ENCODE results near the gene ABHD2.
A peak's percentile ranks its signal among the peaks of the same experiment; 100 is the strongest.
"Not testable (repeated sequence)": the region's sequence is repeated elsewhere in the genome, so short reads cannot be mapped to it uniquely, and the experiment has no call there.

The ABHD2 gene

GRCh38 chr15:89101302-89102193 is 13.3 kb downstream of the ABHD2 start:
- no peak for DNase-seq

DNA sequence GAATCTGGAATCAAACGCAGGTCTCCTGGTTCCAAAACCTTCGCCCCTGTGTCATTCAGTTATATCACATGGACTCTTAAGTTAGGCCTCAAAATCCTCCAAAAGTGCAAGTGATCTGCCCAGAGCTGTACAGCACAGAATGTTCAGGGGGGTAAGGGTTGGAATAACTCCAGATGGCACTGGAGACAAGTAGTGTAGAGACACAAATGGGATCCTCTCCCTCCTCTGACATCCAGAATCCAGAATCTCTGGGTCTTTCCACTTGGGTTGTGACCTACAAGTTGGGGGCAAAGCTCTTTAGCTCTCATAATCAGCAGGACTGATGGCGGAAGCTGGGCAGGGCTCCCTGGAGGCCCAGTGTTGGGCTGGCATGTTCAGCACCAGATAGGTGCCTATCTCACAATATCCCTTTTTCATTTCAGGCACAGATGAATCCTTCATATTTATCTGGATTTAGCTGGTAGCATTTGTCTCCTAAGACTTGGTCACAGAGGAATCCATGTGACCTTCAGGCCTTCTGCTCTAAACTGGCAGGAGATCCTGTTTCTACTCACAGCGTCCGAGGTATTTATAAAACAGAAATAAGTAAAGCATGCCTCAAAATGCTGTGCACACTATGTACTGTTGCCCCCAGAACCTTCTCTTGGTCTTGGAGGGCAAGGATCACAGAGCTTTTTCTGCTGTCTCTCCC is 15.4 kb downstream of the ABHD2 start:
- no peak for DNase-seq

- DNase-seq, result no peak
Observed at GRCh38 chr15:89104172-89104564, 15.9 kb downstream of the ABHD2 start.

GRCh38 chr15:89105147-89105546 is 16.9 kb downstream of the ABHD2 start:
- DNase-seq, result no peak

DNA sequence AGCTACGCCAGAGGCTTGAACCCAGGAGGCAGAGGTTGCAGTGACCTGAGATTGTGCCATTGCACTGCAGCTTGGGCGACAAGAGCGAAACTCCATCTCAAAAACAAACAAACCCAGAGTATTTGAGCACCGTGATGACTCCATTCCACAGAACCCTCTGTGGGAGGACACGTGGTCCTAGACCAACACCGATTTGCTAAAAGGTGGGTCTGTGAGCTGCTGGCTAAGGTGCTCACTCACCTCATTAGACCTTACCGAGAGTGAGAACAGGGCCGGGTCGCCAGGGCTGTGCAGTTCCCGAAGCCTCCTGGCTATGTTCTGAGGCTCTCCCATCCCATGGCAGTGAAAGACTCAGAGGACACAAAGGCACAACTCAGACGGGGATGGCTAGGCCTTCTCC is 17.9 kb downstream of the ABHD2 start:
- DNase-seq, result no peak

GRCh38 chr15:89107984-89108383 is 19.7 kb downstream of the ABHD2 start:
- DNase-seq, result no peak

DNA sequence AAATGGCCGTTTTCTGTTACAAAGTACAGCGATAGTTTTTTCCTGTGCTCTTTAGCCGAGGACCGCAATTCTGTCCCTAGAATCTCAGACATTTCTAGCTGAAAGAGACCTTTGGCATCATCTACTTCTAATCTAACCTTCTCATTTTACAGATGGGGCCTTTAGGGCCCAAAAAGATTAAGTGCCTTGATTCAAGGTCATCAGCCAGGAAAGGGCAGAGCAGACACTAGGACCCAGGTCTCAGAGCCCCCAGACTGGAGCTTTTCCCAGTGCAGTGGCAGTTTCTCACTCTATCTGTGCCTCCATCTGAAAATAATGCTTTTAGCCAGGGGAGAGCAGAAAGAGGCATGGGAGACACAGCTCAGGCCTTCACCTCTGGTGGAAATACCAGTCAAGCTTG is 20.6 kb downstream of the ABHD2 start:
- DNase-seq, result no peak

GRCh38 chr15:89109238-89109637 is 21.0 kb downstream of the ABHD2 start:
- DNase-seq, result no peak

GRCh38 chr15:89110060-89110459 is 21.8 kb downstream of the ABHD2 start:
- DNase-seq, result no peak

- no peak for DNase-seq
Observed at GRCh38 chr15:89111352-89111751, 23.1 kb downstream of the ABHD2 start.

DNA sequence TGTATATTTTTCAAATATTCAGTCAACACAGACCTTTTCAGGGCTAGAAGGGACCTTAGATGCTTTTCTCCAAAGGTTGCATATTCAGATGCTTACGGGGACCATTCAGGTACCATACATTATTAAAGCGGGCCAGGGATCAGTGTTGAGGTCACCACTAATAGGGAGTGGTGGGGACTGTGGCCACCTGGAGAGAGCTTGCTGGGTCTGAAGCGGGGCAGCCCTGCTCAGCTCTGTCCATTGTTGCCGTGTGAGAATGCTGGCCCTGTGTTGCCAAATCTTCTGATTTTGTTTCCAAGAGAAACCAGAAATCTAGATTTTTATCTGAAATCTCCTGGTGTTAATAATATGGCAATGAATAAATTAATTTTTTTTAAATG is 23.7 kb downstream of the ABHD2 start:
- DNase-seq, result no peak

DNA sequence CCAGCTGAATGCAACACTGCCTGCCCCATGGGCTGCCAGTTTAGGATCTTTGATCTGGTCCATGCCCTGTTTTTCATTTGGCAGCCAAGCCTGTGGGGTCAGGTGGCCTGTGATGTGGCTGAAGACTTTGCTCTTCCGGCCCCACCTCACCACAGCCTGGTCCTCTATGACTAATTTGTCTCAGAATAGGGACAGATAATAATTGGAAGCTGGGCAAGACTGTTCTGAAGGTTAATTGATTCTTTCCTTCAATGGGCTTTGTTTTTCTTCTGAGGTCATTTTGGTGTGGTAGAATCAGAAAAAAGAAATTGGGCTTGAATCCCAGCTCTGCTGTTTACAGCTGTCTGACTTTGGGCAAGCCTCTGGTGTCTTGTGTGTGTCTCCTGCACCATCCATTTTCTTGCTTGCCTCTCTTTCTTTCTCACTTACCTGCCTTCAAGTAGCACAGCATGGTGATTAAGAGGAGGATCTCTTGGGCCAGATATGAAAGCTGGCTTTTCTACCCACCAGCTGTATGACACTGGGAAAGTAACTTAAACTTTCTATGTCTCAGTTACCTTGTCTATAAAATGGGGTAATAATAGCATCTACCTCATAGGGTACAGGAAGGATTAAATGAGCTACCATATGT is 24.2 kb downstream of the ABHD2 start:
- peak in 1 of 2 donors; percentile 38 for DNase-seq

DNA sequence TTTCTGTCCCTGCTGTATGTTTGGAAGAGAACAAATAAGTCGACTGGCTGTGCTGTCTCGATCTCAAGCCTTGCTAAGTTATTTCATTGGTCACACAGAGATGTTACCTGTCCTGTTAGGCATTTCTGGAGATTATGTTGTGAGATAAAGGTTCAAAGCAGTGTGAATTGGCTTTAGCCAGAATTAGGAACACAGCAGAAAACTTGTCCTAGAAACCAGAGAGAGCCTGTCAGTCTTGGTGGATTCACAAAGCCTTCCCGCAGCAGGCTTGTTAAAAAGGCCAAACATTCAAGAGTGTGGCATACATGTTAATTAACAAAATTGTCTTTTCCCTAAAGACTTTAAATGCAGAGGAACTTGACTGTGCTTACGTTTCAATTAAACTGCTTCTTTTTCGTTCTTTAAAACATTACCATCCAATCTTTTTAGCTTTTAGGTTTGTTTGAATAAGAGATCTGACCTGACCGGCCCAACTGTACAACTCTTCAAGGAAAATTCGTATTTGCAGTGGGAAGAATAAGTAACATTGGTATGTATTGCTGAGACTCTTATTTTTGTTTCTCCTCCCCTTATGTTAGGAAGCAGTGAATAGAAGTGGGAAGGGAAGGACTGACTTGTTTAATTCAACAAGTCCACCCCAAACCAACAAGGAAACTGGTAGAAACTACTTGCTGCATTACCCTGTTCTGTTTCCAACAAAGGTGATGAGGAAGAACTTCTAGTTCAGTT is 25.2 kb downstream of the ABHD2 start:
- DNase-seq, result no peak

DNA sequence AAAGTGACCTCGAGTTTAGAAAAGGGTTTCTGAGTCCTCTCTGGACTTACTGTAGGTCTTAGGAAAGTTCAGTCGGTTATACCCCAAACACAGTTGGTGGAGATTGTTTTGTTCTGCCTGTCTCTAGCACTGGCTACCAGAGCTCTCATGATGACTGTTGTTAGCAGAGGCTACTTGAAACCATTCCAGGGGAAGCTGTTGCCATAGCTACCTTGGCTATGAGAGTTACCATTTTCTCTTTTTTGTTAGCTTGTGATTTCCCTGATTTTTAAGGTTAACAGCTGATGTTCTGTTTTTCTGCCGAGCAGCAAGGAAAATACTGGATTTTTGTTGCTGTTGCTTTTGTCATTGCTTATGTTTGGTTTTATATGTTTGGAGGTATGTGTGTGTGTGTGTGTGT is 26.7 kb downstream of the ABHD2 start:
- peak in 1 of 2 donors; percentile 46 for DNase-seq

DNA sequence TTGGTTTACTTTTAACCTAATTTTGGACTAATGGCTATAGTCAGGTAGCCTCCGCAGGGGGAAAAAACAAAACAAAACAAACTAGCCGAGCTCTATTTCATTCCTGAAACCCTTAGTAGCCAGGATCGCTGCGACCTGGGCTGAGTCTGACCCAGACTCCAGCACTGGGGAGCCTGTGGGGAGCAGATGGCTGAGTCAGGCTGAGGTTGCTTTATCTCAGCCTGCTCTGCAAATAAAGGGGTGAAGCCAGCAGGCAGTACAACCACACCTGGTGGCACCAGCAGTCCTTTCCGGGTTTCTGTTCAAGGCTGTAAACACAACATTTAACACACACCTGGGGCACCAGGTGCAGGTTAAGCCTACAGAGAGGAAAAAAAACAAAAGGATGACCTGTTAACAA is 27.3 kb downstream of the ABHD2 start:
- DNase-seq, result no peak

- DNase-seq, result no peak
Observed at GRCh38 chr15:89116404-89116803, 28.1 kb downstream of the ABHD2 start.

- no peak for DNase-seq
Observed at GRCh38 chr15:89117790-89118189, 29.5 kb downstream of the ABHD2 start.

GRCh38 chr15:89118481-89118989 is 30.3 kb downstream of the ABHD2 start:
- DNase-seq, result no peak

GRCh38 chr15:89119489-89120478 is 31.5 kb downstream of the ABHD2 start:
- DNase-seq, result no peak

DNA sequence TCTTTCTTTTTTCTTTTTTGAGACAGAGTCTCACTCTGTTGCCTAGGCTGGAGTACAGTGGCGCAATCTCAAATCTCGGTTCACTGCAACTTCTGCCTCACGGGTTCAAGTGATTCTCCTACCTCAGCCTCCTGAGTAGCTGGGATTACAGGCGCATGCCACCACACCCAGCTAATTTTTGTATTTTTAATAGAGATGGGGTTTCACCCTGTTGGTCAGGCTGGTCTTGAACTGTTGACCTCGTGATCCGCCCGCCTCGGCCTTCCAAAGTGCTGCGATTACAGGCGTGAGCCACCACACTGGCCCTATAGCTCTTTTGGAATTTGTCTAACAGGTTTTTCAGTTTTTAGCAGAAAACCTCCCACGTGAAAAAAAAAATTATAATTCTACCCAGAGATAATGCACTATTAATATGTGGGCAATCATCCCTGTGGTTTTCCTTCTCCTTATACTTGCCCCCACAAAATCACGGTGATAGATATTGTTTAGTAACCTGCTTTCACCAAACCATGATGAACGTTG is 32.3 kb downstream of the ABHD2 start:
- DNase-seq, result not testable (repeated sequence)

DNA sequence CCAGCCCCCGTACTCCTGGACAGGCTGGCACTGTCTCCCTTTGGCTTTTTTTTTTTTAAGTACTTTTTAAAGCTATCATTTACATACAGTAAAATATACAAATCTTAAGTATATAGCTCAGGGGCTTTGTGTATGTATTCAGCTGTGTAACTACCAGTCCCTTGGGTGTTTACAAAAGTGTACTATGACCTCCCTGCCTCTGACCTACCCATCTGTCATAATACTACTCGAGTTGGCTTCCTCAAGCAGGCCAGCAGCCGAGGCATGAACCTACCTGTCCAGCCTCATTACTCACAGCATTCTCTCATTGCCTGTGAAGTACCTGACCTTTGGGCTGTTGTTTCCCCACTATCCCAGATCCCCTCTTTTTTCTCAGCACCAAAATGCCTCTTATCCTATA is 33.2 kb downstream of the ABHD2 start:
- DNase-seq, result no peak
